Activated naive CD4-positive, alpha-beta T cell treated with anti-CD3 and anti-CD28 coated beads, Interleukin-2, amount 50 U/mL, for 16 hours (primary cell): ENCODE results near the gene UBQLNL.

ENCODE experiments used
- DNase-seq: peaks from one replicate; pipeline ENCODE4 v3.0.0-alpha.2; 2020

The UBQLNL gene

GRCh38 chr11:5507177-5507932 lies 9.1 kb downstream of the UBQLNL start:
- DNase-seq, result no peak

GRCh38 chr11:5505363-5506048 lies 11.0 kb downstream of the UBQLNL start:
- no peak for DNase-seq

GRCh38 chr11:5504403-5504921 lies 12.0 kb downstream of the UBQLNL start:
- DNase-seq, result no peak

GRCh38 chr11:5500393-5500801 lies 16.1 kb downstream of the UBQLNL start:
- DNase-seq, result no peak

DNA sequence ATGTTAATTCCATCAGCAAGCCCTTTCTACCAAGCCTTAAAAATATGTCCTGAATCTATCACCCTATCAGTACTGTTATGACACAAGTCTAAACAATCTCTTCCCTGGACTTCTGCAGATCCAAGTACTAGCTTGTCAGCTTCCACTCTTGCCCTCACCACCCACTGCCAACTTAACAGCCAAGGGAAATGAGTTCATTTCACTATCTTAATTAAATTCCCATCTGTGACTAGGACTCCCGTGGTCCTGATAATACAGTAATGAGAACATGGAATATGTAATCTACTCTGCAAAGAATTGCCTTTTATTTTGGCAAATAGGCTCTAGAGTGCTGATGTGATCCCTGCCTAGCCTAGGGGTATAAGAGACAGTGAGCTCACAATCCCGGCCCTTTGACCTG lies 16.8 kb downstream of the UBQLNL start:
- no peak for DNase-seq

- no peak for DNase-seq
These were observed 26.7 kb downstream of the UBQLNL start for GRCh38 chr11:5489576-5490357.

DNA sequence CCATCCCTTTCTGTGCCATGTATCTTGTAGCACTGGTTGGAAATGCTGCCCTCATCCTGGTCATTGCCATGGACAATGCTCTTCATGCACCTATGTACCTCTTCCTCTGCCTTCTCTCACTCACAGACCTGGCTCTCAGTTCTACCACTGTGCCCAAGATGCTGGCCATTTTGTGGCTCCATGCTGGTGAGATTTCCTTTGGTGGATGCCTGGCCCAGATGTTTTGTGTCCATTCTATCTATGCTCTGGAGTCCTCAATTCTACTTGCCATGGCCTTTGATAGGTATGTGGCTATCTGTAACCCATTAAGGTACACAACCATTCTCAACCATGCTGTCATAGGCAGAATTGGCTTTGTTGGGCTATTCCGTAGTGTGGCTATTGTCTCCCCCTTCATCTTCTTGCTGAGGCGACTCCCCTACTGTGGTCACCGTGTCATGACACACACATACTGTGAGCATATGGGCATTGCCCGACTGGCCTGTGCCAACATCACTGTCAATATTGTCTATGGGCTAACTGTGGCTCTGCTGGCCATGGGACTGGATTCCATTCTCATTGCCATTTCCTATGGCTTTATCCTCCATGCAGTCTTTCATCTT lies 27.6 kb downstream of the UBQLNL start:
- DNase-seq, result no peak

GRCh38 chr11:5488385-5488784 lies 28.1 kb downstream of the UBQLNL start, which contains the start of gene OR52D1:
TSS of gene OR52D1 (plus strand) at chr11:5488685. CDS start at chr11:5488707, 22 bp downstream.
- DNase-seq, result no peak

- DNase-seq, result no peak
These were observed 30.1 kb downstream of the UBQLNL start for GRCh38 chr11:5486421-5486820.

GRCh38 chr11:5486003-5486402 lies 30.5 kb downstream of the UBQLNL start:
- DNase-seq, result no peak

- DNase-seq, result peak; percentile 16
These were observed 40.2 kb downstream of the UBQLNL start for GRCh38 chr11:5476186-5476819.

DNA sequence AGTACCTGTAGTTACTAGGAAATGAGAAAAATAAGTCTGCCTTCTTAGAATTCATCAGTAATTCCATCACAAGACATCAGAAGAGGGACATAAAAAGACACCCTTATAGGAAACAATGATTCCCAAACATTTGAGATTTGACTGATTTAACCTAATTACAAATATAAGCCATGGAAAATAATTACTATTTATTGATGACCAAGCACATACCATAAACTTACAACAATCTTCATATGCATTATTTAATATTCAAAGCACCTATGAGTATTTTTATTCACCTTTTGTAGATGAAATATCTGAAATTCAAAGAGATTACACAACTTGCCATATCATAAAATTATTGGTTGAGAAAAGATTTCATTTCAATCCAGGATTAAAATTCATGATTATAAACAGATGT lies 42.6 kb downstream of the UBQLNL start:
- no peak for DNase-seq

DNA sequence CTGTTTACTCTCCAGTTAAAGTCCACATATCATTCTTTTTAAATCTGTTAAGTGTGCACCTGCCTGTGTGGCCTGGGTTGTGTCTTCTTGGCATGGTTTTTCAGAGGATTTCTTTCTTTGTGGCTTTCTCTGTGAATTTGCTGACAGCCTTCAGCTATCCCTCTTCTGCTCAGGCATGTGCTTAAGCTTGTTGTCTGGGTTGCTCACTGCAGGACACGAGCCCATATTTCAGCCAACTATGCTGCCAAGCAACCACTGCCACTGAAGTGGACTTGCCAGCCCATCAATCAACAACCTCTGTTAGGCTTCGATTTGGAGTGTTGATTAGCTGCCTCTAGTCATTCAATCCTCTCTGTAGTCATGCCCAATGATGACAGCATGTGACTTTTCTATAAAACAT lies 49.0 kb downstream of the UBQLNL start:
- DNase-seq, result no peak
